Adrenal gland (tissue), 12 donors: Measurements from ENCODE around the gene MRGPRG. TPM values are rescaled to one million over a fixed set of nuclear protein-coding genes. Genes with fewer than 3 reads are reported as not detected.
"Not testable (repeated sequence)": the region's sequence is repeated elsewhere in the genome, so short reads cannot be mapped to it uniquely, and the experiment has no call there.

Source experiments
- DNase-seq, 7 donors: peaks; one replicate each; pipeline ENCODE4 v3.0.0-alpha.2; 2019 to 2020
- H3K27ac ChIP-seq, 5 donors: fragments of 200-600 bp; sonication (generic) in 4 of 5; 1 replicate in 3 of 5; 2 replicates in 2 of 5; pipeline versions ENCODE4 v1.5.1 to v1.8.0; 2016 to 2020; ENCODE audit warnings: mild to moderate bottlenecking in 1 of 5
- H3K27me3 ChIP-seq: fragments of 200-600 bp; 2 replicates; pipeline ENCODE4 v1.8.0; 2021
- H3K36me3 ChIP-seq, 2 donors: fragments of 200-600 bp; replicated peaks in 1 of 2; 1 replicate in 1 of 2; 2 replicates in 1 of 2; pipeline versions ENCODE4 v1.5.1 to v1.8.0; 2018 to 2022
- H3K4me1 ChIP-seq, 2 donors: fragments of 200-600 bp; replicated peaks in 1 of 2; 1 replicate in 1 of 2; 2 replicates in 1 of 2; pipeline versions ENCODE4 v1.5.1 to v1.8.0; 2018 to 2021
- H3K4me3 ChIP-seq, 4 donors: fragments of 200-600 bp; sonication (generic) in 3 of 4; one replicate each; pipeline ENCODE4 v1.5.1; 2016 to 2018
- H3K9me3 ChIP-seq, 3 donors: fragments of 200-600 bp; sonication (generic) in 1 of 3; replicated peaks in 1 of 3; 1 replicate in 2 of 3; 2 replicates in 1 of 3; pipeline versions ENCODE4 v1.5.1 to v1.8.0; 2016 to 2021
- CTCF ChIP-seq, 6 experiments: fragments of 450-650 bp in 4 of 6; fragments of 200-600 bp in 2 of 6; sonication (generic) in 1 of 6; IDR thresholded peaks; 1 replicate in 5 of 6; 2 replicates in 1 of 6; pipeline versions ENCODE4 v1.5.1 to v1.8.0; 2016 to 2021; ENCODE audit warnings: antibody characterized with exemption in 6 of 6, mild to moderate bottlenecking in 2 of 6, moderate library complexity in 1 of 6
- POLR2A ChIP-seq, 2 donors: fragments of 450-650 bp; IDR thresholded peaks; one replicate each; pipeline ENCODE4 v1.6.1; 2017; ENCODE audit warnings: antibody characterized with exemption in 2 of 2, mild to moderate bottlenecking in 2 of 2, moderate library complexity in 1 of 2
- WGBS, 4 donors: extraction: QIAGEN DNeasy Blood & Tissue Kit in 2 of 4; methylation state at CpG; one replicate each; pipeline versions ENCODE4 v1.1.5 to v1.1.7; 2013 to 2017; 5-methylcytosine and 5-hydroxymethylcytosine counted together
- intact Hi-C, 2 donors: fragments of 100-400 bp; cut with DNase I; formaldehyde crosslinking; loops; one replicate each; pipeline versions ENCODE4 v1.14.1 to v1.15.0; 2022 to 2023
- polyA plus RNA-seq, 3 donors: library from polyadenylated mRNA; stranded (reverse); fragments of 200-250 nt in 2 of 3; fragments of 350-450 nt in 1 of 3; fragmentation: Illumina TruSeq in 1 of 3; extraction: RNeasy Lipid Tissue Mini Kit (QIAGEN cat#74804) in 1 of 3; gene quantifications; one replicate each; pipeline ENCODE4 v1.2.3, GENCODE V29; 2013 to 2014
- total RNA-seq, 9 donors: library from RNA; depleted of rRNA in 4 of 9; stranded (reverse); fragments of >200 nt in 4 of 9; fragments of 120-200 nt in 1 of 9; fragmentation: NEBNext Ultra II Directional in 1 of 9; extraction: Animal tissue kit (Norgen Biotek cat#: 25700) in 1 of 9; gene quantifications; one replicate each; pipeline versions ENCODE4 v1.1.0 to v1.2.4, GENCODE V29; 2013 to 2023
- donor health status: healthy with polysubstance abuse.
- donor health status: Bipolar disorder and iron deficiency.
- donor health status: DM: yes; HTN: yes; CAD: no.
- donor health status: DM: no; HTN: no; CAD: no.
- donor health status: DM: no; HTN: no; CAD: no.
- donor health status: DM: yes; HTN: yes; CAD: no.

Gene MRGPRG
- total and polyA plus RNA-seq, 12 donors: not detected

- WGBS, 4 donors: 37 to 57% (median 47%) methylated on average over 8 to 18 of the region's 18 CpGs
- H3K27me3 ChIP-seq: no peaks in the 10 kb centered on the region
- H3K4me3 ChIP-seq: peak overlapping the region in 1 of 4 donors; percentile 45
- no peaks in the 10 kb centered on the region for H3K9me3 ChIP-seq
- H3K27ac ChIP-seq: peak overlapping the region in 1 of 5 donors; percentile 77
- no peaks in the 10 kb centered on the region for H3K36me3 ChIP-seq
- TF ChIP-seq CTCF (IDR thresholded peaks at IDR 0.05) (no peak), POLR2A (IDR thresholded peaks at IDR 0.05) (no peak)
- no peak for DNase-seq
- intact Hi-C loops: no loop called here
- peaks cover 12 to 18% of the 10 kb centered on the region in 2 donors for H3K4me1 ChIP-seq
Observed at GRCh38 chr11:3170044-3170755, 48.4 kb downstream of the MRGPRG start.

- intact Hi-C loops: no loop called here
- Histone ChIP-seq H3K4me1 (peaks cover 12 to 20% of the 10 kb centered on the region in 2 donors), H3K4me3 (peak overlapping the region in 2 of 4 donors; percentile 8 to 45), H3K27me3 (no peaks in the 10 kb centered on the region), H3K27ac (peak overlapping the region in 3 of 5 donors; percentile 14 to 77 (median 47)), H3K9me3 (no peaks in the 10 kb centered on the region), H3K36me3 (no peaks in the 10 kb centered on the region)
- TF ChIP-seq POLR2A (IDR thresholded peaks at IDR 0.05) (peak in 1 of 2 donors; percentile 45), CTCF (IDR thresholded peaks at IDR 0.05) (peak in 1 of 6 experiments; percentile 8)
- peak in 6 of 7 donors; percentile 60 to 77 (median 64) for DNase-seq
- 5 to 20% (median 7%) methylated on average over 11 to 31 of the region's 31 CpGs for WGBS, 4 donors
Observed at GRCh38 chr11:3169255-3170043, 49.2 kb downstream of the MRGPRG start.

- Histone ChIP-seq H3K4me1 (peaks cover 12 to 27% of the 10 kb centered on the region in 2 donors), H3K27ac (peak overlapping the region in 1 of 5 donors; percentile 77), H3K4me3 (peak overlapping the region in 1 of 4 donors; percentile 45)
- H3K27me3 ChIP-seq, H3K9me3 ChIP-seq, H3K36me3 ChIP-seq, DNase-seq, intact Hi-C loops: not testable (repeated sequence)
- WGBS, 4 donors: 69 to 76% (median 75%) methylated on average over 14 to 17 of the region's 17 CpGs
Observed at GRCh38 chr11:3168742-3169254, 49.8 kb downstream of the MRGPRG start.

Other genes with a start within 250 kb of the MRGPRG start
- gene NAP1L4, start 226.5 kb downstream of the MRGPRG start, total RNA-seq: 100 to 1,000 TPM in 1 of 9 donors, 10 to 100 TPM in 8; 39.7 to 128 (median 79.5) TPM
- gene NAP1L4, start 226.5 kb downstream of the MRGPRG start, polyA plus RNA-seq: 100 to 1,000 TPM in 1 of 3 donors, 10 to 100 TPM in 2; 63.1 to 100 (median 80.3) TPM
- 10 to 100 TPM; 17.2 to 46.7 (median 28.1) TPM for gene CARS1, start 161.4 kb downstream of the MRGPRG start, total RNA-seq
- gene CARS1, start 161.4 kb downstream of the MRGPRG start, polyA plus RNA-seq: 10 to 100 TPM; 31.1 to 35.2 (median 32.5) TPM
- 10 to 100 TPM in 8 of 9 donors, 1 to 10 TPM in 1; 3.1 to 29.3 (median 21.4) TPM for gene OSBPL5, start 53.5 kb downstream of the MRGPRG start, total RNA-seq
- gene OSBPL5, start 53.5 kb downstream of the MRGPRG start, polyA plus RNA-seq: 10 to 100 TPM in 2 of 3 donors, 1 to 10 TPM in 1; 2.7 to 30.6 (median 18.9) TPM
- gene MRGPRE, start 13.6 kb upstream of the MRGPRG start, total RNA-seq: not detected
- not detected for gene MRGPRE, start 13.6 kb upstream of the MRGPRG start, polyA plus RNA-seq
- 10 to 100 TPM in 7 of 9 donors, 1 to 10 TPM in 2; 7.9 to 29.5 (median 18.5) TPM for gene ZNF195, start 160.3 kb upstream of the MRGPRG start, total RNA-seq
- gene ZNF195, start 160.3 kb upstream of the MRGPRG start, polyA plus RNA-seq: 10 to 100 TPM; 20.1 to 21.9 (median 21.1) TPM